ENCODE data around the gene CIAO3. TPM values are rescaled to one million over a fixed set of nuclear protein-coding genes. Genes with fewer than 3 reads are reported as not detected.

The CIAO3 gene
- total RNA-seq, 1 experiment from 2014 or later = 31.1 TPM

GRCh38 chr16:718922-719321 is 21.9 kb downstream of the CIAO3 start:
- Mint-ChIP-seq H3K9me3 (ENCODE audit: unreplicated experiment) (no peaks in the 10 kb centered on the region), H3K36me3 (ENCODE audit: insufficient read depth, unreplicated experiment) (peaks cover 36% of the 10 kb centered on the region), H3K27me3 (ENCODE audit: insufficient read depth, unreplicated experiment) (no peaks in the 10 kb centered on the region), H3K4me3 (ENCODE audit: unreplicated experiment) (peak overlapping the region; percentile 78), H3K27ac (ENCODE audit: low read depth, unreplicated experiment) (peak overlapping the region; percentile 12), H3K4me1 (ENCODE audit: insufficient read depth, unreplicated experiment) (peaks cover 9% of the 10 kb centered on the region)
- ChIA-PET CTCF (interaction anchor here (1.1 to 2.4 kb wide), 3 partner anchors 9 to 336 kb away, joined by 4 to 11 read pairs (median 4); no protein-coding TSS in a partner anchor), POLR2A (interaction anchor here (0.6 to 4.7 kb wide), 8 partner anchors 9 to 128 kb away, joined by 4 to 26 read pairs (median 22); partner anchors contain the start of genes CIAO3, HAGHL and WDR24)
- no peak for DNase-seq (ENCODE audit: unreplicated experiment)
- no peak for TF ChIP-seq CTCF (IDR thresholded peaks at IDR 0.05; ENCODE audit: unreplicated experiment)
- intact Hi-C loops (cut with micrococcal nuclease) = no loop called here
- no TSS peak for BruUV-seq (replicated peaks)

- peak overlapping the region; percentile 78 for H3K4me3 Mint-ChIP-seq (ENCODE audit: unreplicated experiment)
- DNase-seq (ENCODE audit: unreplicated experiment) = no peak
- TF ChIP-seq CTCF (IDR thresholded peaks at IDR 0.05; ENCODE audit: unreplicated experiment) = no peak
- peaks cover 34% of the 10 kb centered on the region for H3K36me3 Mint-ChIP-seq (ENCODE audit: insufficient read depth, unreplicated experiment)
- no TSS peak for BruUV-seq (replicated peaks)
- intact Hi-C loops (cut with micrococcal nuclease) = no loop called here
- H3K4me1 Mint-ChIP-seq (ENCODE audit: insufficient read depth, unreplicated experiment) = peaks cover 9% of the 10 kb centered on the region
- no peaks in the 10 kb centered on the region for H3K9me3 Mint-ChIP-seq (ENCODE audit: unreplicated experiment)
- ChIA-PET CTCF (interaction anchor here (0.7 to 2.4 kb wide), 3 partner anchors 8 to 255 kb away, joined by 3 to 11 read pairs (median 4); no protein-coding TSS in a partner anchor), POLR2A (interaction anchor here (2.0 to 2.2 kb wide), 2 partner anchors 9 to 67 kb away, joined by 5 to 9 read pairs; partner anchors contain the start of gene HAGHL)
- H3K27ac Mint-ChIP-seq (ENCODE audit: low read depth, unreplicated experiment) = no peak overlapping the region
- H3K27me3 Mint-ChIP-seq (ENCODE audit: insufficient read depth, unreplicated experiment) = no peaks in the 10 kb centered on the region
Observed at GRCh38 chr16:718389-718788, 22.4 kb downstream of the CIAO3 start.

DNA sequence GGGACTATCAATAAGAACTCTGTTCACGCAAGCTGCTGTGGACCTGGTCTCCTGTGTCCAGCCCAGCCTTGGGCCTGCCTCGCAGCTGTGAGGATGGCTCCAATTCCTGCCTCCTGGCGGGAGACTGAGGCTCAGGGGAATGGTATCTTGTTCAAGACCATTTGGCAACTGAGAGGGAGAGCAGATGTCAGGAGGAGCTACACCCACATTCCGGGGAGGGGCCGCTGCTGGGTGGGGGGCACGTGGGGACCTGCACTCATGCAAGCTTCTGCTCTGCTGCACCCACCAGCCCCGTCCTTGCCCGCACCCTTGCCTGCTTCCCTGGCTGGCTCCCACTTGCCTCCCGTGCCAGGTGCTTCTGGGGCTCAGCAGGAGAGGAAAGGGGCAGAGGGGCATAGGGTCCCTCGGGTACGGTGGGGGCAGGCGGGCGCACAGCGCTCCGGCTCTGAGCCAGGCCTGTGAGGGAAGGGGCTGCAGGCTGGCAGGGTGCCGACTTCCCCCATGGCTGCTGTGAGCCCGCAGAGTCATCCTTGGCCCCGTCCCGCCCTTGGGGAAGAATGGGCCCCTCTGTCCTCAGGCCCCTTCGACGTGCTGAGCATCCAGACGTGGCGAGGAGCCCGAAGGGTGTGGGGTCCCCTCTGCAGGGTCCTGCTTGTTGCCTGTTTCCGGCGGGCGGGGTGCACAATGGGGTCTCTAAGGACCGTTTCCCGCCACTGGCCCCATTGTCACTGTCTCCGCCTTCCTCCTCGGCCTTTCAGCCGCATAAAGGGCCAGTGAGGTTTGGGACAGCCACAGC is 23.1 kb downstream of the CIAO3 start:
- Mint-ChIP-seq H3K27ac (ENCODE audit: low read depth, unreplicated experiment) (no peak overlapping the region), H3K4me1 (ENCODE audit: insufficient read depth, unreplicated experiment) (peaks cover 12% of the 10 kb centered on the region), H3K4me3 (ENCODE audit: unreplicated experiment) (no peak overlapping the region), H3K9me3 (ENCODE audit: unreplicated experiment) (no peaks in the 10 kb centered on the region), H3K36me3 (ENCODE audit: insufficient read depth, unreplicated experiment) (peaks cover 26% of the 10 kb centered on the region), H3K27me3 (ENCODE audit: insufficient read depth, unreplicated experiment) (no peaks in the 10 kb centered on the region)
- BruUV-seq (replicated peaks) = no TSS peak
- ChIA-PET CTCF (interaction anchor here (0.6 to 2.0 kb wide), 4 partner anchors 10 to 256 kb away, joined by 3 to 5 read pairs (median 4); no protein-coding TSS in a partner anchor), POLR2A (interaction anchor here (2.2 to 8.8 kb wide), 2 partner anchors 7 to 42 kb away, joined by 4 to 124 read pairs; partner anchors contain the start of genes ANTKMT, CCDC78, HAGHL and RHBDL1)
- intact Hi-C loops (cut with micrococcal nuclease) = no loop called here
- no peak for DNase-seq (ENCODE audit: unreplicated experiment)
- TF ChIP-seq CTCF (IDR thresholded peaks at IDR 0.05; ENCODE audit: unreplicated experiment) = no peak

DNA sequence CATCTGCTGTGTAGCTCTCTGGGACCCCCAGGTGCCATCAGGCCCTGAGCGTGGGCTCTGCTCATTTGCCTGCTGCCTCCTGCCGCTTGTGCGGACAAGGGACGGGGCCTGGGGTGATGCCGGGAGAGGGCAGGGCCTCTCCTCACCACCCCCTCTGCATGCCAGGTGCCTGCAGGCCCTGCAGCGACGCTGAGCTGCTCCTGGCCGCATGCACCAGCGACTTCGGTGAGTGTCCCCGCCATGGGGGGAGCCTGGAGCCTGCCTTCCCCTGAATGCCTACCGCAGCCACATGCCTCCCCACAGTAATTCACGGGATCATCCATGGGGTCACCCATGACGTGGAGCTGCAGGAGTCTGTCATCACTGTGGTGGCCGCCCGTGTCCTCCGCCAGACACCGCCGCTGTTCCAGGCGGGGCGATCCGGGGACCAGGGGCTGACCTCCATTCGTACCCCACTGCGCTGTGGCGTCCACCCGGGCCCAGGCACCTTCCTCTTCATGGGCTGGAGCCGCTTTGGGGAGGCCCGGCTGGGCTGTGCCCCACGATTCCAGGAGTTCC is 23.9 kb downstream of the CIAO3 start:
- POLR2A ChIA-PET = interaction anchor here (1.0 to 8.8 kb wide), 7 partner anchors 7 to 124 kb away, joined by 4 to 124 read pairs (median 8); partner anchors contain the start of genes ANTKMT, CCDC78, CIAO3 and FBXL16
- Mint-ChIP-seq H3K4me3 (ENCODE audit: unreplicated experiment) (peak overlapping the region; percentile 76), H3K9me3 (ENCODE audit: unreplicated experiment) (no peaks in the 10 kb centered on the region), H3K27ac (ENCODE audit: low read depth, unreplicated experiment) (no peak overlapping the region), H3K27me3 (ENCODE audit: insufficient read depth, unreplicated experiment) (no peaks in the 10 kb centered on the region), H3K36me3 (ENCODE audit: insufficient read depth, unreplicated experiment) (peaks cover 26% of the 10 kb centered on the region), H3K4me1 (ENCODE audit: insufficient read depth, unreplicated experiment) (peaks cover 16% of the 10 kb centered on the region)
- TF ChIP-seq CTCF (IDR thresholded peaks at IDR 0.05; ENCODE audit: unreplicated experiment) = no peak
- no TSS peak for BruUV-seq (replicated peaks)
- CTCF ChIA-PET = interaction anchor here (0.6 to 2.0 kb wide), 4 partner anchors 19 to 106 kb away, joined by 3 to 5 read pairs (median 3); no protein-coding TSS in a partner anchor
- intact Hi-C loops (cut with micrococcal nuclease) = no loop called here
- no peak for DNase-seq (ENCODE audit: unreplicated experiment)

Measured in MCF 10A (cell line).